GM12873 (cell line): ENCODE measurements around the gene RILPL2.

Experiments
- CTCF ChIP-seq: IDR thresholded peaks from 2 replicates; pipeline ENCODE4 v1.5.1; 2012; ENCODE audit warnings: low read depth, mild to moderate bottlenecking, moderate library complexity, low read length, control low read depth; ENCODE audit not compliant: insufficient read depth; ENCODE audit errors: missing control alignments

Gene RILPL2

GRCh38 chr12:123465084-123465483, 28.6 kb upstream of the RILPL2 start:
- no peak for TF ChIP-seq CTCF

GRCh38 chr12:123457980-123458779, 21.7 kb upstream of the RILPL2 start, which contains the start of gene SNRNP35:
SNRNP35 (plus strand) TSS chr12:123458139; CDS start chr12:123465541, 7,402 bp downstream.
- no peak for TF ChIP-seq CTCF

GRCh38 chr12:123453165-123453564, 16.7 kb upstream of the RILPL2 start:
- no peak for TF ChIP-seq CTCF

- TF ChIP-seq CTCF, result no peak
Observed at GRCh38 chr12:123450636-123451035, 14.2 kb upstream of the RILPL2 start.

GRCh38 chr12:123449856-123450255, 13.4 kb upstream of the RILPL2 start:
- TF ChIP-seq CTCF, result no peak

- no peak for TF ChIP-seq CTCF
Observed at GRCh38 chr12:123449249-123449733, 12.8 kb upstream of the RILPL2 start.

- TF ChIP-seq CTCF, result no peak
Observed at GRCh38 chr12:123446333-123446713, 9.8 kb upstream of the RILPL2 start.
